ENCODE data around the gene RHBDL3.

Gene RHBDL3

DNA sequence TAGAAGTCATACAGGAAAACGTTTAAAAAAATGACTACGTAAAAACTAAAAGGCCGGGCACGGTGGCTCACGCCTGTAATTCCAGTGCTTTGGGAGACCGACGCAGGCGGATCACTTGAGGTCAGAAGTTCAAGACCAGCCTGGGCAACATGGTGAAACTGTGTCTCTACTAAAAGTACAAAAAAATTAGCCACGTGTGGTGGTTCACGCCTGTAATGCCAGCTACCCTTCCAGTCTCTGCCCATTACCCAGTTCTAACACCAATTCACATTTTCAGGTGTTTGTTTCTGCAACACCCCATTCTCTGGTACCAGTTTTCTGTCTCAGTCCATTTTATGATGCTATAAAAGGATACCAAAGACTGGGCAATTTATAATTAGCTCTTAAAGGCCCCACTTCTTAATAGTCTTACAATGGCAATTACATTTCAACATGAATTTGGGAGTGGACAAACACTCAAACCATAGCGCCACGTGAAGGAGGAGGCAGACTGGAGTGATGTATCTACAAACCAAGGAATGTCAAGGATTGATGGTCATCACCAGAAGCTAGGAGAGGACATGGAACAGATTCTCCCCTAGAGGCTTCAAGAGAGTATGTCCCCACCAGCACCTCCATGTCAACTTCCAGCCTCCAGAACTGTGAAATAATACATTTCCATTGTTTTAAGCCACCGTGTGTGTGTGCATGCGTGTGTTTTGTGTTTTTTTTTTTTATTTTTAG, 77.1 kb downstream of the RHBDL3 start:
- no peaks in the 10 kb centered on the region for H3K9me3 ChIP-seq (ENCODE audit: insufficient read depth, low read length)
- peak overlapping the region; percentile 65 for H3K4me3 ChIP-seq (ENCODE audit: insufficient read depth, low read length, poor library complexity, severe bottlenecking)

GRCh38 chr17:32345951-32346600, 80.4 kb downstream of the RHBDL3 start:
- no peak overlapping the region for H3K9ac ChIP-seq (ENCODE audit: low read length)
- H3K27ac ChIP-seq (ENCODE audit: low read depth, low read length) = no peak overlapping the region
- H3K9me2 ChIP-seq (replicated peaks; ENCODE audit: insufficient read depth, low read length) = no peaks in the 10 kb centered on the region
- H3K79me2 ChIP-seq (ENCODE audit: insufficient read depth, low read length) = peaks cover 11% of the 10 kb centered on the region
- H3K4me2 ChIP-seq (ENCODE audit: low read depth, low read length, poor library complexity, severe bottlenecking) = no peak overlapping the region
- H3K27me3 ChIP-seq (ENCODE audit: low read length) = no peaks in the 10 kb centered on the region
- peaks cover 3% of the 10 kb centered on the region for H3K36me3 ChIP-seq (ENCODE audit: low read length)
- H3K9me3 ChIP-seq (ENCODE audit: insufficient read depth, low read length) = no peaks in the 10 kb centered on the region
- H4K20me1 ChIP-seq (ENCODE audit: low read depth, low read length) = peaks cover 3% of the 10 kb centered on the region
- TF ChIP-seq EZH2phosphoT487 (conservative IDR thresholded peaks at IDR 0.05; ENCODE audit: low read length) (no peak), CTCF (IDR thresholded peaks at IDR 0.05; ENCODE audit: insufficient read depth, low read length, poor library complexity, severe bottlenecking) (no peak)
- H3K4me3 ChIP-seq (ENCODE audit: insufficient read depth, low read length, poor library complexity, severe bottlenecking) = no peak overlapping the region
- no peak overlapping the region for H2AFZ ChIP-seq (ENCODE audit: low read depth, low read length, severe bottlenecking)
- H3F3A ChIP-seq (ENCODE audit: insufficient read depth) = peaks cover 18% of the 10 kb centered on the region

More for the DNA sequence above, 77.1 kb downstream of the RHBDL3 start:
- Histone ChIP-seq H3K27me3 (ENCODE audit: low read length) (no peaks in the 10 kb centered on the region), H2AFZ (ENCODE audit: low read depth, low read length, severe bottlenecking) (peak overlapping the region; percentile 99), H4K20me1 (ENCODE audit: low read depth, low read length) (no peaks in the 10 kb centered on the region), H3K27ac (ENCODE audit: low read depth, low read length) (0 out of 2 replicates have a peak overlapping the region, but pooled peaks have one; percentile 78), H3K36me3 (ENCODE audit: low read length) (no peaks in the 10 kb centered on the region; the same call in 1 of the 2 replicates), H3K79me2 (ENCODE audit: insufficient read depth, low read length) (no peaks in the 10 kb centered on the region), H3K9ac (ENCODE audit: low read length) (peak overlapping the region; percentile 71), H3F3A (ENCODE audit: insufficient read depth) (peaks cover 5% of the 10 kb centered on the region; the same call in 1 of the 2 replicates), H3K4me2 (ENCODE audit: low read depth, low read length, poor library complexity, severe bottlenecking) (peak overlapping the region; percentile 77), H3K9me2 (replicated peaks; ENCODE audit: insufficient read depth, low read length) (no peaks in the 10 kb centered on the region)
- no peak for TF ChIP-seq EZH2phosphoT487 (conservative IDR thresholded peaks at IDR 0.05; ENCODE audit: low read length)
- no peak for TF ChIP-seq CTCF (IDR thresholded peaks at IDR 0.05; ENCODE audit: insufficient read depth, low read length, poor library complexity, severe bottlenecking)

GRCh38 chr17:32348483-32348800, 82.8 kb downstream of the RHBDL3 start:
- H2AFZ ChIP-seq (ENCODE audit: low read depth, low read length, severe bottlenecking) = no peak overlapping the region
- H3K9me2 ChIP-seq (replicated peaks; ENCODE audit: insufficient read depth, low read length) = no peaks in the 10 kb centered on the region
- peaks cover 24% of the 10 kb centered on the region for H4K20me1 ChIP-seq (ENCODE audit: low read depth, low read length)
- H3K36me3 ChIP-seq (ENCODE audit: low read length) = peaks cover 21% of the 10 kb centered on the region
- H3F3A ChIP-seq (ENCODE audit: insufficient read depth) = peaks cover 15% of the 10 kb centered on the region
- H3K9ac ChIP-seq (ENCODE audit: low read length) = no peak overlapping the region
- no peaks in the 10 kb centered on the region for H3K9me3 ChIP-seq (ENCODE audit: insufficient read depth, low read length)
- no peak overlapping the region for H3K4me2 ChIP-seq (ENCODE audit: low read depth, low read length, poor library complexity, severe bottlenecking)
- no peaks in the 10 kb centered on the region for H3K27me3 ChIP-seq (ENCODE audit: low read length)
- TF ChIP-seq CTCF (IDR thresholded peaks at IDR 0.05; ENCODE audit: insufficient read depth, low read length, poor library complexity, severe bottlenecking) (no peak), EZH2phosphoT487 (conservative IDR thresholded peaks at IDR 0.05; ENCODE audit: low read length) (no peak)
- H3K79me2 ChIP-seq (ENCODE audit: insufficient read depth, low read length) = peaks cover 35% of the 10 kb centered on the region
- H3K27ac ChIP-seq (ENCODE audit: low read depth, low read length) = no peak overlapping the region
- no peak overlapping the region for H3K4me3 ChIP-seq (ENCODE audit: insufficient read depth, low read length, poor library complexity, severe bottlenecking)

All from SU-DHL-6 (cell line).